A549 (cell line): ENCODE measurements around the gene NAA60. TPM values are rescaled to one million over a fixed set of nuclear protein-coding genes. Genes with fewer than 3 reads are reported as not detected.

ENCODE experiments used
- ATAC-seq, 2 experiments: fragments of 200-7000 bp in 1 of 2; fragments of >200 bp in 1 of 2; cut with Nextera tagmentation in 1 of 2; cut with Tn5 transposase in 1 of 2; 3 replicates each; pipeline versions ENCODE4 v1.8.0 to v1.9.1; 2018 to 2020; ENCODE audit warnings: mild to moderate bottlenecking in 1 of 2, moderate library complexity in 1 of 2
- CTCF ChIA-PET: fragments of 300-600 bp; sonication (Branson Sonifier 250); formaldehyde crosslinking; extraction: SDS; loops from one replicate; lab custom pipeline; 2021; ENCODE audit warnings: antibody characterized with exemption, inconsistent platforms; lab: Yijun Ruan, JAX
- POLR2A ChIA-PET: fragments of 350-600 bp; formaldehyde crosslinking; extraction: SDS; loops from one replicate; lab custom pipeline; 2021; ENCODE audit warnings: antibody characterized with exemption, inconsistent platforms; lab: Yijun Ruan, JAX
- DNase-seq, 2 experiments: peaks; one replicate each; pipeline versions ENCODE4 v3.0.0 to v3.0.0-alpha.2; 2011 to 2016; ENCODE audit warnings: low read depth in 1 of 2, low spot score in 1 of 2
- FAIRE-seq: peaks from 2 replicates; lab custom pipeline; 2011; peaks lifted over from hg19 to GRCh38; lab: Jason Lieb, UNC
- H3K27ac ChIP-seq, 2 experiments: fragments of >200 bp; sonication (Bioruptor Twin); formaldehyde crosslinking; 3 replicates each; pipeline ENCODE4 v1.5.1; 2016 to 2017
- H3K4me1 ChIP-seq: fragments of >200 bp; sonication (Bioruptor Twin); formaldehyde crosslinking; 3 replicates; pipeline ENCODE4 v1.6.1; 2016
- H3K4me2 ChIP-seq: fragments of >200 bp; sonication (Bioruptor Twin); formaldehyde crosslinking; 3 replicates; pipeline ENCODE4 v1.6.1; 2016
- H3K4me3 ChIP-seq: fragments of >200 bp; sonication (Bioruptor Twin); formaldehyde crosslinking; 3 replicates; pipeline ENCODE4 v1.5.1; 2016
- H3K9me3 ChIP-seq: fragments of >200 bp; sonication (Bioruptor Twin); formaldehyde crosslinking; 3 replicates; pipeline ENCODE4 v1.6.1; 2016
- ATOH8 ChIP-seq: fragments of 250-450 bp; sonication (Bioruptor Pico); IDR thresholded peaks from 2 replicates; pipeline ENCODE4 v1.5.0; 2020; ENCODE audit warnings: low read depth, mild to moderate bottlenecking, moderate library complexity
- BHLHE40 ChIP-seq: IDR thresholded peaks from 2 replicates; pipeline ENCODE4 v1.6.1; 2012; ENCODE audit warnings: low read depth, low read length, inconsistent platforms
- CHD2 ChIP-seq: fragments of 150-350 bp; IDR thresholded peaks from 2 replicates; pipeline ENCODE4 v1.6.1; 2014; ENCODE audit warnings: low read length; ENCODE audit not compliant: partially characterized antibody
- CTCF ChIP-seq: fragments of >200 bp; sonication (Bioruptor Twin); formaldehyde crosslinking; IDR thresholded peaks from 3 replicates; pipeline ENCODE4 v1.5.1; 2016
- FOSB ChIP-seq: fragments of 250-450 bp; sonication (Bioruptor Pico); IDR thresholded peaks from 2 replicates; pipeline ENCODE4 v1.5.0; 2020; ENCODE audit warnings: mild to moderate bottlenecking, moderate library complexity
- FOSL2 ChIP-seq, 2 experiments: fragments of 450-650 bp in 1 of 2; fragments of >200 bp in 1 of 2; sonication (Bioruptor Twin) in 1 of 2; formaldehyde crosslinking; IDR thresholded peaks; 2 replicates each; pipeline versions ENCODE4 v1.5.0 to v1.6.1; 2016 to 2020; ENCODE audit warnings: mild to moderate bottlenecking in 1 of 2, moderate library complexity in 1 of 2
- FOXS1 ChIP-seq: fragments of 250-450 bp; sonication (Bioruptor Pico); IDR thresholded peaks from 2 replicates; pipeline ENCODE4 v1.5.0; 2020; ENCODE audit warnings: mild to moderate bottlenecking, moderate library complexity
- GATA3 ChIP-seq: IDR thresholded peaks from 2 replicates; pipeline ENCODE4 v1.6.1; 2012; ENCODE audit warnings: borderline replicate concordance
- HDAC2 ChIP-seq: fragments of 200-600 bp; sonication (generic); IDR thresholded peaks from 2 replicates; pipeline ENCODE4 v1.6.1; 2016
- HES2 ChIP-seq: fragments of >200 bp; sonication (Bioruptor Twin); formaldehyde crosslinking; IDR thresholded peaks from 2 replicates; pipeline ENCODE4 v1.6.1; 2016
- HMGXB4 ChIP-seq: fragments of 250-450 bp; sonication (Bioruptor Pico); IDR thresholded peaks from 2 replicates; pipeline ENCODE4 v1.5.0; 2021; ENCODE audit warnings: mild to moderate bottlenecking, moderate library complexity, borderline replicate concordance
- HOXA7 ChIP-seq: fragments of 250-450 bp; sonication (Bioruptor Pico); IDR thresholded peaks from 2 replicates; pipeline ENCODE4 v1.5.0; 2020; ENCODE audit warnings: mild to moderate bottlenecking, moderate library complexity
- JUN ChIP-seq, 2 experiments: fragments of >200 bp; sonication (Bioruptor Twin); formaldehyde crosslinking; IDR thresholded peaks; 2 replicates in 1 of 2; 3 replicates in 1 of 2; pipeline ENCODE4 v1.6.1; 2016 to 2017
- JUNB ChIP-seq: fragments of >200 bp; sonication (Bioruptor Twin); formaldehyde crosslinking; IDR thresholded peaks from 2 replicates; pipeline ENCODE4 v1.6.1; 2016
- MAFK ChIP-seq: fragments of 450-650 bp; IDR thresholded peaks from 2 replicates; pipeline ENCODE4 v1.6.1; 2014; ENCODE audit not compliant: partially characterized antibody
- MAX ChIP-seq: IDR thresholded peaks from 2 replicates; pipeline ENCODE4 v1.6.1; 2012
- NFE2L2 ChIP-seq: fragments of 150-350 bp; conservative IDR thresholded peaks from 2 replicates; pipeline ENCODE4 v1.6.1; 2014; ENCODE audit warnings: low read length
- NPAS2 ChIP-seq: fragments of 250-450 bp; sonication (Bioruptor Pico); IDR thresholded peaks from 2 replicates; pipeline ENCODE4 v1.8.0; 2022; ENCODE audit warnings: mild to moderate bottlenecking, moderate library complexity, borderline replicate concordance
- PHF8 ChIP-seq: fragments of 200-600 bp; sonication (generic); IDR thresholded peaks from 2 replicates; pipeline ENCODE4 v1.6.1; 2016; ENCODE audit warnings: low read depth, mild to moderate bottlenecking, antibody characterized with exemption, moderate library complexity, borderline replicate concordance
- RARB ChIP-seq: fragments of 250-450 bp; sonication (Bioruptor Pico); IDR thresholded peaks from 2 replicates; pipeline ENCODE4 v1.8.0; 2021; ENCODE audit warnings: mild to moderate bottlenecking, moderate library complexity
- RCOR1 ChIP-seq: fragments of 150-350 bp; IDR thresholded peaks from 2 replicates; pipeline ENCODE4 v1.6.1; 2014; ENCODE audit warnings: antibody characterized with exemption, low read length, low read depth
- SMC3 ChIP-seq: fragments of >200 bp; sonication (Bioruptor Twin); formaldehyde crosslinking; IDR thresholded peaks from 3 replicates; pipeline ENCODE4 v1.6.1; 2018; ENCODE audit warnings: inconsistent platforms
- ZNF302 ChIP-seq: fragments of 250-450 bp; sonication (Bioruptor Pico); IDR thresholded peaks from 2 replicates; pipeline ENCODE4 v1.9.0; 2021; ENCODE audit warnings: inconsistent platforms, mild to moderate bottlenecking, moderate library complexity
- ZSCAN20 ChIP-seq: fragments of 250-450 bp; sonication (Bioruptor Pico); IDR thresholded peaks from 2 replicates; pipeline ENCODE4 v1.8.0; 2022; ENCODE audit warnings: mild to moderate bottlenecking, moderate library complexity
- WGBS: methylation state at CpG from one replicate; pipeline ENCODE4 v1.1.6; 2017; ENCODE audit errors: missing lambda C conversion rate; 5-methylcytosine and 5-hydroxymethylcytosine counted together
- polyA plus RNA-seq, 4 experiments: library from polyadenylated mRNA; depleted of rRNA in 3 of 4; stranded (reverse); fragments of >200 nt; fragmentation: RNase III in 1 of 4; extraction: RNeasy Plus Mini Kit Qiagen cat#74134 plus additional on column Dnase treatment in 1 of 4; gene quantifications; 2 replicates in 3 of 4; 3 replicates in 1 of 4; pipeline ENCODE4 v1.2.3, GENCODE V29; 2011 to 2017

NAA60 gene
- polyA plus RNA-seq, 2 of the 4 experiments (the other 2 are of a cell fraction) = 41.6 to 43.9 TPM

- ChIA-PET POLR2A (no interaction called here), CTCF (interaction anchor here (1.4 kb wide), 1 partner anchor 11 kb away, joined by 3 read pairs; no protein-coding TSS in a partner anchor)
- H3K27ac ChIP-seq = no peak overlapping the region
- no peaks in the 10 kb centered on the region for H3K9me3 ChIP-seq
- TF ChIP-seq FOSB (CRISPR knock-in tag) = no peak
- TF ChIP-seq FOXS1 (CRISPR knock-in tag) = no peak
- no peak for TF ChIP-seq FOSL2 (IDR thresholded peaks at IDR 0.05)
- no peak for TF ChIP-seq FOSL2 (CRISPR knock-in tag; IDR thresholded peaks at IDR 0.05)
- no peak for TF ChIP-seq JUN (IDR thresholded peaks at IDR 0.05)
- no peak for TF ChIP-seq ATOH8
- FAIRE-seq (no peak), ATAC-seq (no peak), DNase-seq (no peak)
- 98% methylated on average over 9 of the region's 9 CpGs for WGBS
- H3K4me2 ChIP-seq = no peak overlapping the region
- H3K4me3 ChIP-seq = no peak overlapping the region
- no peaks in the 10 kb centered on the region for H3K4me1 ChIP-seq
These were observed 27.2 kb downstream of the NAA60 start for GRCh38 chr16:3470723-3471122.

- 95% methylated on average over 20 of the region's 20 CpGs for WGBS
- H3K27ac ChIP-seq = no peak overlapping the region
- ChIA-PET POLR2A (no interaction called here), CTCF (interaction anchor here (1.3 kb wide), 2 partner anchors 11 to 14 kb away, joined by 3 read pairs; no protein-coding TSS in a partner anchor)
- ATAC-seq = no peak
- no peaks in the 10 kb centered on the region for H3K9me3 ChIP-seq
- no peak for DNase-seq
- TF ChIP-seq HDAC2 (no peak), CHD2 (no peak), ZNF302 (no peak), HES2 (no peak), ZSCAN20 (no peak), RCOR1 (no peak), CTCF (no peak), NPAS2 (CRISPR knock-in tag) (no peak), NFE2L2 (no peak), RARB (no peak), FOSB (CRISPR knock-in tag) (no peak), JUNB (no peak), MAFK (no peak), SMC3 (no peak), HOXA7 (CRISPR knock-in tag) (no peak), PHF8 (no peak), GATA3 (no peak), MAX (no peak), BHLHE40 (no peak), HMGXB4 (CRISPR knock-in tag) (no peak)
- H3K4me2 ChIP-seq = no peak overlapping the region
- no peak overlapping the region for H3K4me3 ChIP-seq
- H3K4me1 ChIP-seq = no peaks in the 10 kb centered on the region
- no peak for FAIRE-seq
These were observed 28.2 kb downstream of the NAA60 start for GRCh38 chr16:3471518-3472176.
